HepG2 (cell line): ENCODE data around the gene MEG3. TPM values are rescaled to one million over a fixed set of nuclear protein-coding genes. Genes with fewer than 3 reads are reported as not detected.

ENCODE experiments used
- IKZF4 ChIP-seq: sonication (generic); formaldehyde crosslinking; IDR thresholded peaks from 2 replicates; pipeline ENCODE4 v1.5.1; 2020; ENCODE audit warnings: borderline replicate concordance, mild to moderate bottlenecking, low read depth, missing genetic modification reagents; ENCODE audit errors: not compliant biosample characterization
- KIAA2018 ChIP-seq: sonication (generic); formaldehyde crosslinking; IDR thresholded peaks from 2 replicates; pipeline ENCODE4 v1.5.0; 2020; ENCODE audit warnings: mild to moderate bottlenecking, missing genetic modification reagents, borderline replicate concordance
- PREB ChIP-seq: sonication (generic); formaldehyde crosslinking; IDR thresholded peaks from 2 replicates; pipeline ENCODE4 v1.4.0; 2020; ENCODE audit warnings: missing genetic modification reagents
- SKIL ChIP-seq: sonication (generic); formaldehyde crosslinking; IDR thresholded peaks from 2 replicates; pipeline ENCODE4 v1.8.0; 2022; ENCODE audit warnings: missing genetic modification reagents, mild to moderate bottlenecking, moderate library complexity, borderline replicate concordance
- ZNF10 ChIP-seq: sonication (generic); formaldehyde crosslinking; IDR thresholded peaks from 2 replicates; pipeline ENCODE4 v1.4.0; 2020; ENCODE audit warnings: mild to moderate bottlenecking, low read depth, missing genetic modification reagents, borderline replicate concordance
- polyA plus RNA-seq, 8 experiments: library from polyadenylated mRNA; depleted of rRNA in 3 of 8; stranded (reverse) in 7 of 8; unstranded in 1 of 8; fragments of >200 nt; fragmentation: Illumina TruSeq in 4 of 8; extraction: Trizol in 4 of 8; gene quantifications; 2 replicates each; pipeline versions ENCODE4 v1.2.1 to v1.2.3, GENCODE V29; 2011 to 2016; ENCODE audit warnings: low read depth in 4 of 8, missing spikeins in 1 of 8, mixed read lengths in 1 of 8; ENCODE audit not compliant: insufficient read depth in 1 of 8
- total RNA-seq, 5 experiments: library from RNA; depleted of rRNA; stranded (reverse); fragments of >200 nt; fragmentation: Illumina TruSeq; extraction: Trizol; gene quantifications; 2 replicates each; pipeline ENCODE4 v1.2.3, GENCODE V29; 2016; ENCODE audit warnings: low read depth in 1 of 5

MEG3 gene
- total and polyA plus RNA-seq, 2 of the 13 experiments (the other 11 are each of a cell fraction or from before 2014, with no cell fraction given) = 0.17 TPM; not detected in 1

- TF ChIP-seq KIAA2018 (CRISPR knock-in tag) (no peak), PREB (CRISPR knock-in tag) (no peak), IKZF4 (CRISPR knock-in tag) (no peak), SKIL (CRISPR knock-in tag) (no peak), ZNF10 (no peak)
Measured at GRCh38 chr14:100802766-100803165, 23.2 kb upstream of the MEG3 start (continued).
